Measurements from ENCODE around the gene UCK1.
"Not testable (repeated sequence)": the region's sequence is repeated elsewhere in the genome, so short reads cannot be mapped to it uniquely, and the experiment has no call there.

Gene UCK1

GRCh38 chr9:131552030-131552429, 21.0 kb upstream of the UCK1 start:
- Histone ChIP-seq H3K4me3 (replicated peaks; ENCODE audit: insufficient read depth, low read length) (no peak overlapping the region), H3K27me3 (ENCODE audit: insufficient read depth, poor library complexity, severe bottlenecking) (peaks cover 8% of the 10 kb centered on the region), H3K27ac (replicated peaks) (no peak overlapping the region)
- TF ChIP-seq REST (IDR thresholded peaks at IDR 0.05; ENCODE audit: insufficient replicate concordance, low read depth): no peak
- TF ChIP-seq SPI1 (IDR thresholded peaks at IDR 0.05; ENCODE audit: borderline replicate concordance, low read depth): peak; percentile 61; the same call in 1 of the 2 replicates
- no peak for DNase-seq (ENCODE audit: low read depth in 1 of 2, low spot score in 1 of 2)

- H3K27ac ChIP-seq (replicated peaks); H3K4me3 ChIP-seq (replicated peaks; ENCODE audit: insufficient read depth, low read length); DNase-seq (ENCODE audit: low read depth in 1 of 2, low spot score in 1 of 2): not testable (repeated sequence)
- H3K27me3 ChIP-seq (ENCODE audit: insufficient read depth, poor library complexity, severe bottlenecking): peaks cover 16% of the 10 kb centered on the region
Measured at GRCh38 chr9:131550465-131550864, 19.4 kb upstream of the UCK1 start.

GRCh38 chr9:131549186-131549585, 18.1 kb upstream of the UCK1 start:
- peaks cover 11% of the 10 kb centered on the region for H3K27me3 ChIP-seq (ENCODE audit: insufficient read depth, poor library complexity, severe bottlenecking)
- DNase-seq (ENCODE audit: low read depth in 1 of 2, low spot score in 1 of 2); H3K27ac ChIP-seq (replicated peaks): not testable (repeated sequence)

GRCh38 chr9:131546336-131547084, 15.4 kb upstream of the UCK1 start:
- Histone ChIP-seq H3K4me3 (replicated peaks; ENCODE audit: insufficient read depth, low read length) (no peak overlapping the region), H3K27me3 (ENCODE audit: insufficient read depth, poor library complexity, severe bottlenecking) (peaks cover 11% of the 10 kb centered on the region), H3K27ac (replicated peaks) (no peak overlapping the region)
- DNase-seq (ENCODE audit: low read depth in 1 of 2, low spot score in 1 of 2): no peak
- no peak for TF ChIP-seq CTCF (IDR thresholded peaks at IDR 0.05; ENCODE audit: insufficient read depth, low read length)
- no peak for TF ChIP-seq GABPA (IDR thresholded peaks at IDR 0.05; ENCODE audit: low read depth)
- no peak for TF ChIP-seq REST (IDR thresholded peaks at IDR 0.05; ENCODE audit: insufficient replicate concordance, low read depth)
- no peak for TF ChIP-seq SPI1 (IDR thresholded peaks at IDR 0.05; ENCODE audit: borderline replicate concordance, low read depth)
- no peak for TF ChIP-seq POLR2AphosphoS5 (IDR thresholded peaks at IDR 0.05; ENCODE audit: low read depth)

More at GRCh38 chr9:131549186-131549585, 18.1 kb upstream of the UCK1 start:
- not testable (repeated sequence) for H3K4me3 ChIP-seq (replicated peaks; ENCODE audit: insufficient read depth, low read length)

GRCh38 chr9:131545786-131546335, 14.8 kb upstream of the UCK1 start:
- no peak for DNase-seq (ENCODE audit: low read depth in 1 of 2, low spot score in 1 of 2)
- Histone ChIP-seq H3K27me3 (ENCODE audit: insufficient read depth, poor library complexity, severe bottlenecking) (peaks cover 11% of the 10 kb centered on the region), H3K27ac (replicated peaks) (no peak overlapping the region), H3K4me3 (replicated peaks; ENCODE audit: insufficient read depth, low read length) (no peak overlapping the region)
- TF ChIP-seq POLR2AphosphoS5 (IDR thresholded peaks at IDR 0.05; ENCODE audit: low read depth) (no peak), REST (IDR thresholded peaks at IDR 0.05; ENCODE audit: insufficient replicate concordance, low read depth) (no peak), SPI1 (IDR thresholded peaks at IDR 0.05; ENCODE audit: borderline replicate concordance, low read depth) (no peak), GABPA (IDR thresholded peaks at IDR 0.05; ENCODE audit: low read depth) (no peak), CTCF (IDR thresholded peaks at IDR 0.05; ENCODE audit: insufficient read depth, low read length) (no peak)
